Measurements from ENCODE around the gene VSX1. TPM values are rescaled to one million over a fixed set of nuclear protein-coding genes. Genes with fewer than 3 reads are reported as not detected.

VSX1 gene
- total RNA-seq, 2 donors from 2014 or later = not detected

GRCh38 chr20:25125636-25126035, 43.7 kb upstream of the VSX1 start:
- H3K9me3 ChIP-seq (ENCODE audit: control insufficient read depth, low read length) = no peaks in the 10 kb centered on the region
- H3K9ac ChIP-seq (ENCODE audit: extremely low read depth, low read length, poor library complexity, severe bottlenecking) = no peak overlapping the region
- no peaks in the 10 kb centered on the region for H3K4me1 ChIP-seq (ENCODE audit: control insufficient read depth, insufficient read depth, low read length)
- H3K27me3 ChIP-seq (ENCODE audit: control insufficient read depth, insufficient read depth, low read length, poor library complexity, severe bottlenecking) = no peaks in the 10 kb centered on the region
- H3K4me3 Mint-ChIP-seq = no peak overlapping the region
- TF ChIP-seq, protein P1, sequence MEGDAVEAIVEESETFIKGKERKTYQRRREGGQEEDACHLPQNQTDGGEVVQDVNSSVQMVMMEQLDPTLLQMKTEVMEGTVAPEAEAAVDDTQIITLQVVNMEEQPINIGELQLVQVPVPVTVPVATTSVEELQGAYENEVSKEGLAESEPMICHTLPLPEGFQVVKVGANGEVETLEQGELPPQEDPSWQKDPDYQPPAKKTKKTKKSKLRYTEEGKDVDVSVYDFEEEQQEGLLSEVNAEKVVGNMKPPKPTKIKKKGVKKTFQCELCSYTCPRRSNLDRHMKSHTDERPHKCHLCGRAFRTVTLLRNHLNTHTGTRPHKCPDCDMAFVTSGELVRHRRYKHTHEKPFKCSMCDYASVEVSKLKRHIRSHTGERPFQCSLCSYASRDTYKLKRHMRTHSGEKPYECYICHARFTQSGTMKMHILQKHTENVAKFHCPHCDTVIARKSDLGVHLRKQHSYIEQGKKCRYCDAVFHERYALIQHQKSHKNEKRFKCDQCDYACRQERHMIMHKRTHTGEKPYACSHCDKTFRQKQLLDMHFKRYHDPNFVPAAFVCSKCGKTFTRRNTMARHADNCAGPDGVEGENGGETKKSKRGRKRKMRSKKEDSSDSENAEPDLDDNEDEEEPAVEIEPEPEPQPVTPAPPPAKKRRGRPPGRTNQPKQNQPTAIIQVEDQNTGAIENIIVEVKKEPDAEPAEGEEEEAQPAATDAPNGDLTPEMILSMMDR (conservative IDR thresholded peaks at IDR 0.05) = no peak
- no peak for DNase-seq
- H3K4me3 ChIP-seq (ENCODE audit: low read length) = no peak overlapping the region
- H3K27ac Mint-ChIP-seq = no peak overlapping the region
- no peaks in the 10 kb centered on the region for H3K36me3 ChIP-seq (ENCODE audit: control insufficient read depth, insufficient read depth, low read length)
- peaks cover 10% of the 10 kb centered on the region for H3K27me3 Mint-ChIP-seq (ENCODE audit: insufficient read depth)
- no peaks in the 10 kb centered on the region for H3K4me1 Mint-ChIP-seq
- WGBS, 2 experiments (ENCODE audit: insufficient coverage in 1 of 2, insufficient read length in 1 of 2) = 91 to 100% methylated on average over 2 to 3 of the region's 3 CpGs
- H3K9me3 Mint-ChIP-seq = no peaks in the 10 kb centered on the region
- H3K36me3 Mint-ChIP-seq (ENCODE audit: low read depth) = no peaks in the 10 kb centered on the region
- no peak overlapping the region for H3K27ac ChIP-seq (ENCODE audit: low read depth, low read length)

- TF ChIP-seq, protein P1 (conservative IDR thresholded peaks at IDR 0.05) = no peak
- Histone ChIP-seq H3K9ac (ENCODE audit: extremely low read depth, low read length, poor library complexity, severe bottlenecking) (no peak overlapping the region), H3K4me3 (ENCODE audit: low read length) (no peak overlapping the region), H3K36me3 (ENCODE audit: control insufficient read depth, insufficient read depth, low read length) (no peaks in the 10 kb centered on the region), H3K4me1 (ENCODE audit: control insufficient read depth, insufficient read depth, low read length) (no peaks in the 10 kb centered on the region), H3K27ac (ENCODE audit: low read depth, low read length) (no peak overlapping the region), H3K27me3 (ENCODE audit: control insufficient read depth, insufficient read depth, low read length, poor library complexity, severe bottlenecking) (no peaks in the 10 kb centered on the region), H3K9me3 (ENCODE audit: control insufficient read depth, low read length) (no peaks in the 10 kb centered on the region)
- no peaks in the 10 kb centered on the region for H3K4me1 Mint-ChIP-seq
- WGBS, 2 experiments (ENCODE audit: insufficient coverage in 1 of 2, insufficient read length in 1 of 2) = 90 to 100% methylated on average over 1 to 2 of the region's 2 CpGs
- no peak overlapping the region for H3K4me3 Mint-ChIP-seq
- no peak overlapping the region for H3K27ac Mint-ChIP-seq
- no peaks in the 10 kb centered on the region for H3K36me3 Mint-ChIP-seq (ENCODE audit: low read depth)
- peaks cover 6% of the 10 kb centered on the region for H3K27me3 Mint-ChIP-seq (ENCODE audit: insufficient read depth)
- DNase-seq = no peak
- no peaks in the 10 kb centered on the region for H3K9me3 Mint-ChIP-seq
Observed at GRCh38 chr20:25120920-25121319, 39.0 kb upstream of the VSX1 start.

DNA sequence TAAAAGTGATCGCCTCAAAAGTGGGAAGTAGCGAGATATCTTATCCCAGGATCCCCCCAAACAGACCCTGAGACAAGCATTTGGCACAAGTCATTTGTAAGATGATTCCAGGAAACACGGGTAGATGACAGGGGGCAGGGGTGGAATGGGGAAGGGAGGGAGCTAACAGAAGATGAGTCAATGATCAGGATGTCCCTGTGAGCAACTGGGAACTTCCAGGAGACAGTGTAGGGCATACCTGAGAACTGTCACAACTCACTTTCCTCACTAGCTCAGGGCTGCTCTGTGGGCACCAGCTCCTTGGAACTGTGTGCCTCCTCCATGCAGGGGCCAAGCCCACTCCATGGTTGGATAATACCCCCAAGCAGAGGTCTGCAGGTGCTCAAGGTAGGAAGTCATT, 38.5 kb upstream of the VSX1 start:
- TF ChIP-seq, protein P1 (conservative IDR thresholded peaks at IDR 0.05) = no peak
- no peak overlapping the region for H3K27ac ChIP-seq (ENCODE audit: low read depth, low read length)

More for the DNA sequence above, 38.5 kb upstream of the VSX1 start:
- Mint-ChIP-seq H3K27ac (no peak overlapping the region), H3K4me1 (no peaks in the 10 kb centered on the region), H3K27me3 (ENCODE audit: insufficient read depth) (peaks cover 6% of the 10 kb centered on the region), H3K4me3 (no peak overlapping the region), H3K36me3 (ENCODE audit: low read depth) (no peaks in the 10 kb centered on the region), H3K9me3 (no peaks in the 10 kb centered on the region)
- no peak for DNase-seq
- H3K4me1 ChIP-seq (ENCODE audit: control insufficient read depth, insufficient read depth, low read length) = no peaks in the 10 kb centered on the region
- no peak overlapping the region for H3K4me3 ChIP-seq (ENCODE audit: low read length)
- 73% methylated on average over 3 of the region's 3 CpGs; no CpG with 5 or more reads in 1 of the 2 experiments for WGBS, 2 experiments (ENCODE audit: insufficient coverage in 1 of 2, insufficient read length in 1 of 2)
- no peak overlapping the region for H3K9ac ChIP-seq (ENCODE audit: extremely low read depth, low read length, poor library complexity, severe bottlenecking)
- no peaks in the 10 kb centered on the region for H3K9me3 ChIP-seq (ENCODE audit: control insufficient read depth, low read length)
- H3K27me3 ChIP-seq (ENCODE audit: control insufficient read depth, insufficient read depth, low read length, poor library complexity, severe bottlenecking) = no peaks in the 10 kb centered on the region
- H3K36me3 ChIP-seq (ENCODE audit: control insufficient read depth, insufficient read depth, low read length) = no peaks in the 10 kb centered on the region

All from endodermal cell (in vitro differentiated cells).